K562 (cell line): ENCODE results near the gene YIF1A.

ENCODE experiments used
- CTCF ChIP-seq, 3 experiments: IDR thresholded peaks in 2 of 3; conservative IDR thresholded peaks in 1 of 3; 2 replicates each; pipeline ENCODE4 v1.5.1; 2011 to 2012; ENCODE audit warnings: low read length in 3 of 3, mild to moderate bottlenecking in 3 of 3, control low read depth in 2 of 3, improper control_type of control experiment in 1 of 3, inconsistent platforms in 1 of 3, low read depth in 1 of 3, mixed read lengths in 1 of 3, moderate library complexity in 1 of 3; ENCODE audit not compliant: insufficient read depth in 2 of 3
- ELK1 ChIP-seq: sonication (generic); formaldehyde crosslinking; IDR thresholded peaks from 2 replicates; pipeline ENCODE4 v1.8.1; 2022; ENCODE audit warnings: missing genetic modification reagents
- REST ChIP-seq, 2 experiments: fragments of 450-650 bp; formaldehyde crosslinking in 1 of 2; IDR thresholded peaks; 2 replicates each; pipeline versions ENCODE4 v1.4.0 to v1.6.1; 2014 to 2020; ENCODE audit warnings: mild to moderate bottlenecking in 2 of 2, borderline replicate concordance in 1 of 2, low read depth in 1 of 2
- ZFP30 ChIP-seq: fragments of 250-450 bp; sonication (Bioruptor Pico); IDR thresholded peaks from 2 replicates; pipeline ENCODE4 v1.8.0; 2022; ENCODE audit warnings: moderate library complexity, mild to moderate bottlenecking, inconsistent platforms, borderline replicate concordance
- ZNF274 ChIP-seq: IDR thresholded peaks from 2 replicates; pipeline ENCODE4 v1.6.1; 2011; ENCODE audit warnings: low read depth, mild to moderate bottlenecking, low read length, moderate library complexity, borderline replicate concordance

GRCh38 chr11:66271816-66272215 is 17.1 kb downstream of the YIF1A start:
- TF ChIP-seq ELK1 (CRISPR knock-in tag) (no peak), ZFP30 (CRISPR knock-in tag) (no peak), REST (IDR thresholded peaks at IDR 0.05; ENCODE audit: borderline replicate concordance) (no peak), REST (CRISPR knock-in tag; IDR thresholded peaks at IDR 0.05; ENCODE audit: low read depth) (no peak), ZNF274 (no peak), CTCF (IDR thresholded peaks at IDR 0.05 in 2 of 3, conservative IDR thresholded peaks at IDR 0.05 in 1 of 3; ENCODE audit: insufficient read depth in 2 of 3, low read depth in 1 of 3, low read length in 3 of 3) (no peak)
